Osteocyte (in vitro differentiated cells): ENCODE results near the gene NPS. TPM values are rescaled to one million over a fixed set of nuclear protein-coding genes. Genes with fewer than 3 reads are reported as not detected.

Experiments
- DNase-seq: peaks from one replicate; pipeline ENCODE4 v3.0.0; 2021; ENCODE audit warnings: mixed read lengths; ENCODE audit not compliant: unreplicated experiment; ENCODE audit errors: extremely low spot score
- H3K27ac Mint-ChIP-seq: one replicate; pipeline ENCODE4 v1.8.0; 2021; ENCODE audit warnings: mild to moderate bottlenecking, mixed read lengths; ENCODE audit not compliant: unreplicated experiment
- H3K27me3 Mint-ChIP-seq: one replicate; pipeline ENCODE4 v1.8.0; 2021; ENCODE audit warnings: mixed read lengths; ENCODE audit not compliant: unreplicated experiment
- H3K36me3 Mint-ChIP-seq: one replicate; pipeline ENCODE4 v1.8.0; 2021; ENCODE audit warnings: mixed read lengths; ENCODE audit not compliant: unreplicated experiment
- H3K4me1 Mint-ChIP-seq: one replicate; pipeline ENCODE4 v1.8.0; 2021; ENCODE audit warnings: mixed read lengths; ENCODE audit not compliant: unreplicated experiment
- H3K4me3 Mint-ChIP-seq: one replicate; pipeline ENCODE4 v1.8.0; 2021; ENCODE audit warnings: mild to moderate bottlenecking, moderate library complexity, mixed read lengths; ENCODE audit not compliant: unreplicated experiment
- H3K9me3 Mint-ChIP-seq: one replicate; pipeline ENCODE4 v1.8.0; 2021; ENCODE audit warnings: mixed read lengths; ENCODE audit not compliant: unreplicated experiment
- total RNA-seq: library from RNA; stranded (reverse); gene quantifications from 2 replicates; pipeline ENCODE4 v1.2.1, GENCODE V29; 2021
- TF ChIP-seq, protein P1 (sequence below): fragments of 200-600 bp; sonication (generic); IDR thresholded peaks from 2 replicates; pipeline ENCODE4 v1.5.0; 2021; ENCODE audit warnings: antibody characterized with exemption, mild to moderate bottlenecking, moderate library complexity

NPS gene
- total RNA-seq, 1 donor from 2014 or later, result not detected

DNA sequence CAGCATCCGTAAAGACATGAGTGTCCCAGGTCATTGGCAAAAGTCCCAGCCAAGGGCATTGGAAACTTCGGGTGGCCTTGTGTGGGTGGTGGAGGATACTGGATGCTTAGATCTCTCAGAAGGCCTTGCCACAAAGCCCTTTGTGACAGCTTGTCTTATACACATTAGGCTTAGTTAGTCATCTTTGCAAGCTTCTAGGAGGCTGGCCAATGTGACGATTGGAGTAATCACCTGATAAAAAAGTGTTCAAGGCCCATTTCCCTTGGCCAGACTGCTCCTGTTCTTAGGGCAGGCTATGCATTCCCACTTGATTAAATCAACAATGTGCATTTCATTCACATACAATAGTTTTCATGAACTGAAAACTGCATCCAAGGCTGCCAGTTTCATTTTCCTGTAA, 26.9 kb downstream of the NPS start:
- Mint-ChIP-seq H3K4me3 (no peak overlapping the region), H3K9me3 (peaks cover 12% of the 10 kb centered on the region), H3K27ac (no peak overlapping the region), H3K4me1 (peaks cover 15% of the 10 kb centered on the region), H3K36me3 (no peaks in the 10 kb centered on the region), H3K27me3 (peaks cover 20% of the 10 kb centered on the region)
- TF ChIP-seq, protein P1, sequence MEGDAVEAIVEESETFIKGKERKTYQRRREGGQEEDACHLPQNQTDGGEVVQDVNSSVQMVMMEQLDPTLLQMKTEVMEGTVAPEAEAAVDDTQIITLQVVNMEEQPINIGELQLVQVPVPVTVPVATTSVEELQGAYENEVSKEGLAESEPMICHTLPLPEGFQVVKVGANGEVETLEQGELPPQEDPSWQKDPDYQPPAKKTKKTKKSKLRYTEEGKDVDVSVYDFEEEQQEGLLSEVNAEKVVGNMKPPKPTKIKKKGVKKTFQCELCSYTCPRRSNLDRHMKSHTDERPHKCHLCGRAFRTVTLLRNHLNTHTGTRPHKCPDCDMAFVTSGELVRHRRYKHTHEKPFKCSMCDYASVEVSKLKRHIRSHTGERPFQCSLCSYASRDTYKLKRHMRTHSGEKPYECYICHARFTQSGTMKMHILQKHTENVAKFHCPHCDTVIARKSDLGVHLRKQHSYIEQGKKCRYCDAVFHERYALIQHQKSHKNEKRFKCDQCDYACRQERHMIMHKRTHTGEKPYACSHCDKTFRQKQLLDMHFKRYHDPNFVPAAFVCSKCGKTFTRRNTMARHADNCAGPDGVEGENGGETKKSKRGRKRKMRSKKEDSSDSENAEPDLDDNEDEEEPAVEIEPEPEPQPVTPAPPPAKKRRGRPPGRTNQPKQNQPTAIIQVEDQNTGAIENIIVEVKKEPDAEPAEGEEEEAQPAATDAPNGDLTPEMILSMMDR, result no peak
- no peak for DNase-seq

DNA sequence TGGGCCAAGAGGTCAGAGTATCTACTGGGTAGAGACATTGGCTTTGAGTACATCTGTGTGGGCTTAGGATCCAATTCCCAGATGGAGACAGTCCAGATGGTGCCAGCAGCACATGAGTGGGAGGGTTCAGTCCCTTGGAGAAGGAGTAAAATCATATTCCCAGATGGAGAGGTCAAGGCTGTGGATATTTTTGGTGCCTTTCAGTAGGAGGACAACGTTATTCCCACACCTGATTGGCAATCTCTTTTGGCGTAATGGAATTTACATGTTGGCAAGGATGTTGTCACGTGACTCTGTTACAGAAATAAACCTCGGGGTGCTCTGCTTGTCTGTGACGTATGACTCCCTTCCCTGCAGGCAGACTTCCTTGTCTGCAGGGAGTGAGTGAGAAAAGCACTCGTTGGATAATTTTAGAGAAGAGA, 27.6 kb downstream of the NPS start:
- peak overlapping the region; percentile 8 for H3K27ac Mint-ChIP-seq
- H3K27me3 Mint-ChIP-seq, result peaks cover 18% of the 10 kb centered on the region
- H3K36me3 Mint-ChIP-seq, result no peaks in the 10 kb centered on the region
- H3K4me1 Mint-ChIP-seq, result peaks cover 15% of the 10 kb centered on the region
- TF ChIP-seq, protein P1, result no peak
- no peak for DNase-seq
- no peak overlapping the region for H3K4me3 Mint-ChIP-seq
- peaks cover 12% of the 10 kb centered on the region for H3K9me3 Mint-ChIP-seq

DNA sequence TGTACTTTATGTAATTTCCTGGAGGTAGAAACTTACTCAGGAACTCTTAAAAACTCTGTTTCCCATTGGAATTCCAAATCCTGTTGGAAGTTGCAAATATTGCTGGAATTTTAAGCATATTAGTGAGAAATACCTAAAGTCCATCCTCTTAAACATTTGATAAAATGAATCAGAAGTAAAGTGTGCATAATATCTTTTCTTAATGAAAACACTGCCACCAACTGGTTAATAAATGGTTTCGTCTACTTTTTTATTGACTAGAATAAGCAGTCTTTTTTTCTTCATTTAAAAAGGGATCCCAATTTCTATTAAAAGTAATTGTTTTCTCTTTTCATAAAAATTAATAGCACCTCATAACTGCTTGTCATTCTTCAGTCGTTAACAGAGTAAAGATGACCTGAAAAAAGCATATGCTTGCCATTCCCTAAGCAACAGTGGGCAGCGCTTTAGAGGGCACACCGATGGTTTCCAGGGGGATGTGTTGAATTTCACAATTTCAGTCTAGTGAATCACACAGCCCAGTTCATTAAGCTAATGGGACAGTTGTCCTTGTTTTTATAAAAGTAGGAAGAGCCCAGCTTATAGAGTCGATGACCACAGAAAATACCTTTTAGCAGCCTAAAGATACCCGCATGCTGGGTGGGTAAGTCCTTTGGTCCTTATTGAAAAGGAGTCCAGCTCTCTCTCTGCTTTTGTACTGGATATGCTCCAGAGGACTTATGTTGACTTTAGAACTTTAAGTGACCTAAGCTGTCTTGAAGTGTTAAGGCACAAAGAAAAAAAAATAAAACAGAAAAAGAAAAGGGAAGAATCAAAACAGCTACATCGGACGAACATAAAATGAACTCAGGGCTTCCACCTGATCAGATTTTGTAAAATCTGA, 28.5 kb downstream of the NPS start:
- peaks cover 12% of the 10 kb centered on the region for H3K9me3 Mint-ChIP-seq
- no peak for DNase-seq
- H3K36me3 Mint-ChIP-seq, result no peaks in the 10 kb centered on the region
- TF ChIP-seq, protein P1, result peak; percentile 56
- no peak overlapping the region for H3K4me3 Mint-ChIP-seq
- peak overlapping the region; percentile 8 for H3K27ac Mint-ChIP-seq
- peaks cover 15% of the 10 kb centered on the region for H3K4me1 Mint-ChIP-seq
- H3K27me3 Mint-ChIP-seq, result peaks cover 17% of the 10 kb centered on the region

DNA sequence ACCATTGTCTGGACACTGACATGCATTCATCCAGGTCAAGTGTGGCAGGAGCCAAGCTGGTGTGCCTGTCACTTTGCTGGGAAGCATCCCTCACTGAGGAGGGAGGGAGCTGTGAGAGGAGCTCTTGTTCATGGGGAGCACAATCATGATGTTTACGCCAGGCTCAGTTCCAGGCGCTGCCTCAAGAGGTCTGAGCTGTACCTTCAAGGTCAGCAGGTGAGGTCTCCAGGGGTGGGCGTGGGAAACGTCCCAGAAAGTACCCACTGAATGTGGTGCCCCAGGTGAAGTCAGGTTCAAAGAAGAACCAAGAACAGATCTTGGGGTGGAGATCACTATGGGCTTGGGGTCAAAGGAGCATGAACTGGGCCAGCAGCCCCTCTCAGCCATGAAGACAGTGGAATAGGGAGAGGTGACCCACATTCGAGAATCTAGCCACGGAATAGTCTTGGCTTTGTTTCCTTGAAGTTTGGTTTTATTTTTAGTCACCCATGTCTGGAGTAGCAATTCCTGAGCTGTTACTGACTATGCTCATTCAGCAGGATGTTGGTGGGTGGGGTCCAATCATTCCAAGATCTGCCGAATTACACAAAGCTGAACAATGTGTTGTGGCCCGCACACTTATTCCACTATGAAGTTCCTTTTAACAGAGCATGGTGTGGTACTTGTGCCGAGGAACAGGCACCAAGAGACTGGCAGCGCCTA, 29.3 kb downstream of the NPS start:
- H3K36me3 Mint-ChIP-seq, result no peaks in the 10 kb centered on the region

More for the DNA sequence above, 29.3 kb downstream of the NPS start:
- peaks cover 15% of the 10 kb centered on the region for H3K4me1 Mint-ChIP-seq
- TF ChIP-seq, protein P1, result no peak
- H3K27me3 Mint-ChIP-seq, result peaks cover 19% of the 10 kb centered on the region
- no peak overlapping the region for H3K4me3 Mint-ChIP-seq
- DNase-seq, result no peak
- peaks cover 5% of the 10 kb centered on the region for H3K9me3 Mint-ChIP-seq
- no peak overlapping the region for H3K27ac Mint-ChIP-seq
